HG02588 (cell line): ENCODE results near the gene SV2C.
"Not testable (repeated sequence)": the region's sequence is repeated elsewhere in the genome, so short reads cannot be mapped to it uniquely, and the experiment has no call there.

Source experiments
- ATAC-seq: cut with Tn5 transposase; IDR thresholded peaks from one replicate; pipeline ENCODE4 v1.9.1; 2021; ENCODE audit warnings: mild to moderate bottlenecking, moderate library complexity; ENCODE audit not compliant: unreplicated experiment

SV2C gene, protein sequence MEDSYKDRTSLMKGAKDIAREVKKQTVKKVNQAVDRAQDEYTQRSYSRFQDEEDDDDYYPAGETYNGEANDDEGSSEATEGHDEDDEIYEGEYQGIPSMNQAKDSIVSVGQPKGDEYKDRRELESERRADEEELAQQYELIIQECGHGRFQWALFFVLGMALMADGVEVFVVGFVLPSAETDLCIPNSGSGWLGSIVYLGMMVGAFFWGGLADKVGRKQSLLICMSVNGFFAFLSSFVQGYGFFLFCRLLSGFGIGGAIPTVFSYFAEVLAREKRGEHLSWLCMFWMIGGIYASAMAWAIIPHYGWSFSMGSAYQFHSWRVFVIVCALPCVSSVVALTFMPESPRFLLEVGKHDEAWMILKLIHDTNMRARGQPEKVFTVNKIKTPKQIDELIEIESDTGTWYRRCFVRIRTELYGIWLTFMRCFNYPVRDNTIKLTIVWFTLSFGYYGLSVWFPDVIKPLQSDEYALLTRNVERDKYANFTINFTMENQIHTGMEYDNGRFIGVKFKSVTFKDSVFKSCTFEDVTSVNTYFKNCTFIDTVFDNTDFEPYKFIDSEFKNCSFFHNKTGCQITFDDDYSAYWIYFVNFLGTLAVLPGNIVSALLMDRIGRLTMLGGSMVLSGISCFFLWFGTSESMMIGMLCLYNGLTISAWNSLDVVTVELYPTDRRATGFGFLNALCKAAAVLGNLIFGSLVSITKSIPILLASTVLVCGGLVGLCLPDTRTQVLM

DNA sequence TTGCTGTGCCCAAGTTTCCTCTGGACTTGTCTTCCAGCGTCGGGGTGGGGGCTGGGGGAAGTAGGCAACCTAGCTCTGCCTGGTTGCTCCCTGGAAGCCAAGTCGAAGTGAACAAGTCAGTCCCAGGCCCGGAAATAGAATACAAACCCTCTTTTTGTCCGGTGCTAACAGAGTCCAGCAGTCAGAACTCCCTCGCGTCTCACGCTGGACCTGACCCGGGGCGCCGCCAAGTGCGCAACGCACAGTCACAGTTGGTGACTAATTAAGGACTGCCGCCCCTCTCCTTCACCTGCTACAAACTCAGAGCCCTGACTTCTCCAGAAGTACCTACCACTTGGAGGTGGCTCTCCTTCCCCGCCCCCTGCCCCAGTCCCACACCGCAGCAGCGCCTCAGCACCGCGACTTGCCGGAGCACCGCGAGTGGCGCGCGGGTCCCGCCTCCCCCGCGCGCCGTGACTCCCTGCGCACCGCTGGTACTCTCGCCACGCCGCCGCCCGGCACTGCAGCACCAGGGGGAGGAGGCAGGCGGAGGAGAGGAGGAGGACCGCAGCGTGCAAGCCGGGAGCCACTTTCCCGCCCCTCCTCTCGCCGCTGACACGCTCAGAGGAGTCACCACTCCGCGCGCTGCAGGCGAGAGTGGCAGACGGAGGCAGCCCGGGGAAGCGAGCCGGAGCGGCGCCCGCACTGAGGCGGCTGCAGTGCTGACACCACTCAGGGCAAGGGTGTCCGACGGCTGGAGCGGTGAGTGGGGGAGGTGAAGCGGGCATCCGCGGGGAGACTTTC is at the start of gene SV2C:
TSS of gene SV2C (plus strand) at position 612 of the 783 bp plus-strand sequence. CDS start 48,368 bp downstream, outside the sequence.
- no peak for ATAC-seq

DNA sequence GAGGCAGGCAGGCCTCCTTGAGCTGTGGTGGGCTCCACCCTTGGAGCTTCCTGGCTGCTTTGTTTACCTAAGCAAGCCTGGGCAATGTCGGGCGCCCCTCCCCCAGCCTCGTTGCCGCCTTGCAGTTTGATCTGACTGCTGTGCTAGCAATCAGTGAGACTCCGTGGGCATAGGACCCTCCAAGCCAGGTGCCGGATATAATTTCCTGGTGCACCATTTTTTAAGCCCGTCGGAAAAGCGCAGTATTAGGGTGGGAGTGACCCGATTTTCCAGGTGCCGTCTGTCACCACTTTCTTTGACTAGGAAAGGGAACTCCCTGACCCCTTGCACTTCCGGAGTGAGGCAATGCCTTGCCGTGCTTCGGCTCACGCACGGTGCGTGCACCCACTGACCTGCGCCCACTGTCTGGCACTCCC is 45.4 kb upstream of the SV2C start:
- not testable (repeated sequence) for ATAC-seq

DNA sequence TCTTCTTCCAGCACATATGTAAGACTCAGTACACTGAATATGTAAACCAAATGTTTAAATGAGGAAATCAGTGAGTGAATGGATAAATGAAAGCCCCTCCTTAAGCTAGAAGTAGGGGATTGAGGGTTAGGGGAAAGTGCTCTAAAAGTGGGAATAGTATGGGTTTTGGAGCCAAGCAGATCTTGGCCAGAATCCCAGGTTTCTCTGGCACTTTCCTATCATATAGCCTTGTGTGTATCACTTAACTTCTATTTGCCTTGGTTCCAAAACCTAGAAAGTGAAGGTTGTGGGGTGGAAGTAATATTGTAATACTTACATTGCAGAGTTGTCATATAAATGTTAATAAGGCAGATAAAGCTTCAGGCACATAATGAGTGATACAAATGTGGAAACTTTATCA is 45.0 kb upstream of the SV2C start:
- ATAC-seq: no peak

DNA sequence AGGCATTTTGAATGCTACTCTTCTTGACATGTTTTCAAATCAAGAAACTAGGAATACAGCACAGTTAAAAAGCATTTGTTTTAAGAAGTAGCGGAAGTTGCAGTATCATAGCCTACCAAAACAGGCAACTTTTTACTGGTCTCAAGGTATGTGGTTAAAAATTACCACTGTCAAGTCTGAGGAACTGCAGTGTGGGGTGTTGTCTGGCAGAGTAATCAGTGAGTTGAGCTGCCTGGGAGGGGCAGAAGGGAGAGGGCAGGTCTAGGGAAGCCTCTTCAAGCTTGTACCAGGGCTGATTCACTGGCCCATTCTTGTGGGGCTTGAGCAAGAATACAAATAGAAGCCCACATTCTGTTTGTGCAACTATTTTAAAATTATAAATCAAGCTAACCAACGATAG is 42.4 kb upstream of the SV2C start:
- ATAC-seq: no peak

DNA sequence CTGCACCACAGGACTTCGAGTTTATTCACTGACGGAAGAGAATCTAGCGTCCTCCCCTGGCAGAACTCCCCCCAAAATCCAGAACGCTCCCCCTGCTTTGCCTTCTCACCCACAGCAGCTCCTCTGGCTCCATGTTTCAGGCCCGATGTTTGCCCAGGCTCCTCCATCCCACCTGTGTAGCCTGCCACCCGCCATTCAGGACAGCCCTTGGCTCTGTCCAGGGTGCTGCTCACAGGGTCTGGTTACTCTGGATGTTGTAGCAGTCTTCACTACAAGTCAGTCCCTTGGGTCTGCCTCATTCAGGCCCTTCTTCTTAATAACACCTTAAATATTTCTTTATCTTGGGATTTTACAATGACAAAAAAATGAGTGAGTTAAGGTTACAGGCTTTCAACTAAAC is 41.3 kb upstream of the SV2C start:
- ATAC-seq: no peak

DNA sequence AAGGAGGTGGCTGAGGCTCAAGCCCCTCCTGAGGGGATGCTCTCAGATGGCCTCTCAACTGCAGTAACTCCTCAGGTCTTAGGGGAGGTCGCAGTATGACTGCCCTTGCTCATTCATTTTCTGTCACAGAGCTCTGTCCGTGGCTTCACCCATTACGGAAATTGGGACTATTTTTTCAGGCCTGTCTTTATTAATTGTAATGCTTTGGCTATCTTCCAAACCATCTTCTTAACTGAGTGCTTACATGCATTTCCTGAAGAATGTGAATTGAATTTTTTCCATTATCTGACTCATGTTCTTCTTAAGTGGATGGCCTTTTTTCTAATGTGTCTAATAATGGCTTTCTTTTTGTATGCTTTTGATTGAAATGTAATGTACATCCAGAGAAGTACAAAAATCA is 36.4 kb upstream of the SV2C start:
- no peak for ATAC-seq

DNA sequence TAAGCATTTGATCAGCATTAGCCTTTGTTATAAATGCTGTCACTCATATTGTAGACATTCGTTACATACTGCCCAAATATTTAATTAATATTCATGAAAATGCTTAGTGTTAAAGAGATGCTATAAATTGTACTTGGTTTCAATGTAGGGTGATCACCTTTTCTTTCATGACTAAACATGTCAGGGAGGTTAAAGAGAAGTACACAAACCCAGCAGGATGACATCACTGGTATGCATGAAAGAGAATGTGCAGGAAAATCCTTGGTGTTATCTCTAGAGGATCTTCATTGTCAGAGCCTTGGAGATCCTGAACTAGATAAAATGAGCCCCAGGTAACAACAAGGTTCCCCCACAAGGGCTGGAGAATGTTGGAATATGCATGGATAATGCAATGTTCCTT is 33.0 kb upstream of the SV2C start:
- no peak for ATAC-seq

DNA sequence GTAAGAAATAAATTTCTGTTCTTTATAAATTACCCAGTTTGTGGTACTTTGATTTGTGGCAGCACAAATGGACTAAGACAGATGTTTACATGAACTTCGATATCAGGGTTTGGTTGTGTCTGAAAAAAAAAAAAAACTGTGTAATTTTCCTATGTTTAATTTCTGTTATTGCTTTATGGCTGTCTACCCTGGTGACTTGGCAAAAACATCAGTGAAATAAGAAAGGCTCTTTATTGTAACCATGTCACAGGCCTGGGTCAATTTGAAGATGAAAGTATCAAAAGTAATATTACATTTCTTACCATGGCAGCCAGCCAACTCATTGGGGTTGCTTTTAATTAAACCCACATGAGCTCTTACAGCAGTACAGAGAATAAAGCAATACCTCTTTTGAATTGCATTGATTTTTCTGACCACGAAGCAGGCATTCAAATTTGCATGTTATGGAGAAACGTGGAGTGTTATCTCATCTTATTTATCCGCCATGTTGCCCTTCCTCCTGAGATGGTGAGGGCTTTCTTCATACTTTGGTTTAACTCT is 20.6 kb upstream of the SV2C start:
- ATAC-seq: no peak

DNA sequence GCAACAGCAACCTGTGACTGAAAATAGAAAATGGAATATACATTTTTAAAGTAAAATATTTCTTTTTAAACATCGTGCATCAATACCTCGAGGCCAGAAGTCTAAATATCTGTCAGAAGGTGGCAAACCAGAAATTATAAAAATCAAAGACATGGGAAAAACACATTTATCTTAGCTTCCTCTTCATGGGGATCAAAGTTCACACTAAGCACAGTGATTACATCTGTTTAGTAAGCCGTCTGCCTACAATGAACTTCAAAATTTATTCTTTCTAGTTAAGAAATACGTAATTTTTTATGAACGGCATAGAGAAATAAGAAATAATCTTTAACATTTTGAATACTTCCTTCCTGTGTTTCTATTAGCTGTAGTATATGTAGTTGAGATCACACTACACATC is 17.9 kb upstream of the SV2C start:
- ATAC-seq: no peak

DNA sequence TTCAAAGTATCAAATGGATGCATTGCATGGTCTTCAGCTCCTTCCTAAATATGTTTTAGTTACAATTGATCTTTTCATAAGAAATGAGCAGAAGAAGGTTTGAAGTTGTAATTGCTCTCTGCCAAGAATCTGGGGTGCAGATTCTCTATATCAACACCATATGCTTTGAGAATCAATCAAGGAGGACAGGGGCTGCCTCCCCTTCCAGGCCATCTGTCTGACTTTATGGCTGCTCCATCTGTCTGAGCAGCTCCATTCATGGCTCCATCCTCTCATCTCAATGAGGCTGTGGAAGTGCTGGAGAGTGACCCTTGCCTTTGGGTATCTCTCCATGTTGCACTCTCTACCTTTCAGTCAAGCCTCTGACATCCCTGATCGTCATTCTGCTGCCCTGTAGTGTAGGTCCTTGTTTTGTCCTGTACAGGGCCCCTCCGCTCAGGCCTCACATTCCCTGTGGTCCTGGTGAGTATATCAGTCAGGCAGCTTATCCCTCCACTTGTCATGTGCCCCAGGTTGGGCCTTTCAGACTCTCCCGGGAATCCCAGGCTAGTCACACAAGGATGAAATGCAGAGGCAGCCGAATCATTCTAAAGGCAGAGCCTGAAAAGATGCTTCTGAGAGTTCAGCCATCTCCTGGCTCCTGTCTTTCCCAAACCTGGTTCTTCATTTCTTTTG is 14.0 kb upstream of the SV2C start:
- ATAC-seq: no peak

DNA sequence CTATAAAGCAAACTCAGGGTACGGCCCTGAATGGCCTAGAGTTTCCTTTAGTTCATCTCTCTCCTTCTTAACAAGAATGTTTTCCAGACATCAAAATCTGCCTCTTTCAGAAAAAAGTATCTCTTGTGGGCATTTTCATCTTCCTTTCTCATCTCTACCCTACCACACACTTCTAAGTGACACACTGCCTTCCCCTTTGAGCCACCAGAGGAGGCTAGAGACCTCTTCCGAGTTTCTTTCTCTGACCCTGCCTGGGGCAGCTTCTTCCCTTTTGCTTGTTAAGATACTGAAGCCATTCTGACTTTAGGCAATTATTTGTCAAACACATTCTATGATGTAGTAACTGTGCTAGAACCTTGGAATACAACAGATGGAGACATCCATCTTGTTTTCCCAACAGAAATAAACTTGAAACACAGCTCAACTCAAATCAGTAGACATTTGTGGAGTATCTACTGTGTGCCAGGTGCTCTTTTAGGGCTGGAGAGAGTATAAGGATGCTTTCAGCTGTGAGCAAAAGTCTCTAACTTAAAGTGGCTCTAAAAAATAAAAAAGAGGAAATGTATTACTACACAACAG is 8.6 kb upstream of the SV2C start:
- ATAC-seq: no peak

DNA sequence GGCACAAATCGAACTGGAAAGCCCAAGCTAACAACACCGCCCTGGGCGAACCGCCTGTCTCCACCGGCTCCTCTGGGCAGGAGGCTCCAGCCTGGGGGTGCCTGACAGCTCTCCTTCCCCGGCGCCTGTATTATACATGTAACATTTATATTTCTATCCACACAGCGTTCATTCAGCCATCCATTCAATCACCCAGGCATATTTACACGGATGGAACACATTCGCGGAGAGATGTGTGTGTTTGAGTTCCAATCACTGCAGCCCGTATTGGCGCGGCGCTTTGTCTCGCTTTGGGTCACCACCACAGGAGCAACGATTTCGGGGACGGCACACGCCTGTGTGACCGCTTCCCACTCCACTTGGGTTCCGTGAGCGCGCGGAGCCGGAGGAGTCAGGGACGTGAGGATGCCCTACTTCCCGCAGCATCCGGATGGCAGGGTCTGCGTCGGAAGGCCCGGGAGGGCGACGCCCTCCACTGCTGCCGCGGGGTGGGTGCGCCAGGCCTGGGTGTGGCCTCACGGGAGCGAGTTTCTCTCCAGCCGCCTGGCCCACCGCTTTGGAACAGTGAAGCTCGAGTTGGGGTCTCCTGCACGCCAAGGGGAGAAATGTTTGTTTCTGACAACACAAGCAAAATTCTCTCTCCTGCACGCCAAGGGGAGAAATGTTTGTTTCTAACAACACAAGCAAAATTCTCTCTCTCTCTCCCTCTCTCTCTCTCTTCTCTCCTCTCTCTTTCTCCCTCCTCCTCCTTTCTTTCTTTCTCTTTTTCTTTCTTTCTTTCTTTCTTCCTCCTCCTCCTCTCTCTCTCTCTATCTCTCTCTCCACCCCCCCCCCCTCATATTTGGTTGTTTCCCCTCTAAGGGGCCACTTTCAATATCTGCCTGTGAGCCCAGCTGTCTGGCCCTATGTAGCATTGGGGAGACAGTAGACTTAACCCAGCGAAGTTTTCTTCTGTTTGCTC is 1.1 kb upstream of the SV2C start:
- no peak for ATAC-seq

DNA sequence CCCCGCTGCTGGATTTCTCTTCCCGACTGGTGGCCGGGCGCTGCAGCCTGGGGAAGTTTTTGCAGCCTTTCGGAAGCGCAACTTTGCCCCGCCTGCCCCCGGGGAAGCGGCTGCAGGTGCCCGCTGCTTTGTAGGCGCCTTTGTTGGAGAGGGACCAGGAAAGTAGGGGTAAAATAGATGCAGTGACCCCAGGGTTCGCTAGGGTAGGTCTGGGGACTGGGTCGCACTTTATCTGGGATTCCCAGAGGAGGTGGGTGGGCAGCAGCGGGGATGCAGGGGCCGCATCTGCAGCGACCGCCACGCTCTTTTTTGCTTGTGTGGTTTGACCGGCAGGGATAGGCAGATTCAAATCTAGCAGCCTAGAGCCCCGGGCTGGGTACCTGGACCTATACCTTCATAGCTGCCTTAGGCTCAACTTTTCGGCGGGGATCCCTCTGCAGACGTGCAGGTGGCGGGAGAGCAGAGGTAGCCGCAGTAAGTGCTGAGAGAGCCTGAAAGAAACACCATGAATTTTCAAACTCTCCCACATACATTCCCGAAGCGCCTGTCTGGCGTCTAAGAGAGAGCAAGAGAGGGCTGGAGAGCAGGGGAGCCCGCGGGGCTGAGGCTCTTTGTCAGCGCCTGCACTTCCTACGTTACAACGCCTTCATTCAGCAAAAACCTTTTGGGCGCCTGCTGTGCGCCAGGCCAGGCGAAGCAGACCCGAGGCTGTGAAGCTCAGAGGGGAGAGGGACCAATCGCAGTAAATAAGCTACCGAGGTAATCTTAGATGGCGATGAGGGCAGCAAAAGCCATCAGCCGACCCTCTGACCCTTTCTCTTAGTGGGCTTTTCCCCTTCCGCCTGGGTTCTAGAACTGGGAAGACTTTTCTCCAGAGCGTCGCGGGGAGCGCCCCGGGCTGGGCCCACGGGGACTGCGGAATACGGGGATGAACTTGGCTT is 642 bp downstream of the SV2C start:
- ATAC-seq: no peak

DNA sequence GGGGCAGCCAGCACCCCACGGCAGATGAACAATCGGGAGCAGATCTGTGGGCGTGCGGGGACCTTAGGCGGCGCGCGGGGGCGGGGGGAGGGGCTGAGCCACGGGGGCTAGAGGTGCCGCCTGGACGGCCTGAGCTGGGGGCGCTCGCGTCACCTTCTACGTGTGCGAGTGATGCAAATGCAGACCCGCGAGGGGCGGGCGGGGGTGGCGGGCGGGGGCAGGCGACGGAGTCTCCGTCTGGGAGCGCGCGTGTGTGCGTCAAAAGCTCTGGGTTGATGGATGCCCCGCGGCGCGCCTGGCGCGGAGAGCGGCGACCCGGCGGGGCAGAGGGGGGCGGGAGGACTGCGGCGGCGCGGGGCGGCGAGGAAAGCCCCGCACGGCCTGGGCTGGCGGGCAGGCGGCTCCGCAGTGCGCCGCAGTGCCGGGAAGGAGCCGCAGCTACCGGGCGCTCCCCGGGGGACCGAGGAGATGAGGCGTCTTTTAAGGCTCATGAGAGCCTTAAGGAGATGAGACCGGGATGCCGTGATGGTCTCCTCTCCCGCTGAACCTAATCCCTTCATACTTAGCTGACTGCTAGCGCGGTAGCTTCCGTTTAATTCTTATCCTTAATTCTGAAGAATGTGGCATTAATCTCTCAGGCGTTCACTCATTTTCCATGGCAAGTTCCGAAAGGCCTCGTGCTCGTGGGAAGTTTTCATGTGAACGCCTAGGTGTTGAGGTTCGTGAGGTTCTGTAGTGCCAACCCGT is 1.5 kb downstream of the SV2C start:
- ATAC-seq: no peak

DNA sequence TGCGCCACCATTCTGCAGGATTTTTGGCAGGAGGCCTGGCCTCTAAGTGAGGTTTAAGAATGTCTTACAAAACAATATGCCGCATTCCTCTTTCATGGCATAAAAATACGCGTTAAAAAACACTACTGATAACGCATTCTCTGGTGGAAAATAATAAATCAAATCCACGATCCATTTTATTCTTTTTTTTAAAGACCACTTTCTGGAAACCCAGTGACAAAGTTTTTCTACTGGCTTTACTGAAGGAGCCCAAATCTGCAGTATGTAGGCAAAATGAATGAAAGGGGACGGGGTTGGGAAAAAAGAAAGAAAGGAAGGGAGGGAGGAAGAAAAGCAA is 2.0 kb downstream of the SV2C start:
- ATAC-seq: no peak

DNA sequence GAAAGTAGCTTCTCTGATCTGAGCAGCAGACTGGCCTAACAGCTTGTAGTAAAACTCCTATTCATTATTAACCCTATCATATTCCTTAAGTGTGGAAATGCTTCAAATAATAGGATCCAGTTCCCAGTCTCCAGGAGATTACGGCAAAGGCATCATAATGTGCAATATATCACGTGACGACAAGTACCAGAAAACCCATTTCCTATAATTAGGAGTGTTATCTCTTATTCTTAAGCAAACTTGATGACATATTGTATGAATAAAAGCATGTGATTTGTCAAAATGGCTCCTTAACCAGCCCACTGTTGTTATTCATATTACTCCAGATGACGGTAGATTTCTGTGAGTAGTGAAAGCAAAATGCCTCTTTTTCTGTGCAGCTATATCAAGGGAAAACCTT is 2.9 kb downstream of the SV2C start:
- no peak for ATAC-seq

DNA sequence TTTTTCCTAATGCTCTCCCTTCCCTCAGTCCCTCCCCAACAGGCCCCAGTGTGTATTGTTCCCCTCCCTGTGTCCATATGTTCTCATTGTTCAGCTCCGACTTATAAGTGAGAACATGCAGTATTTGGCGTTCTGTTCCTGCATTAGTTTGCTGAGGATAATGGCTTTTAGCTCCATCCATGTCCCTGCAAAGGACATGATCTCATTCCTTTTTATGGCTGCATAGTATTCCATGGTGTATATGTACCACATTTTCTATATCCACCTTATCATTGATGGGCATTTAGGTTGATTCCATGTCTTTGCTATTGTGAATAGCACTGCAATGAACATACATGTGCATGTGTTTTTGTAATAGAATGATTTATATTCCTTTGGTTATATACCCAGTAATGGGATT is 6.0 kb downstream of the SV2C start:
- not testable (repeated sequence) for ATAC-seq

DNA sequence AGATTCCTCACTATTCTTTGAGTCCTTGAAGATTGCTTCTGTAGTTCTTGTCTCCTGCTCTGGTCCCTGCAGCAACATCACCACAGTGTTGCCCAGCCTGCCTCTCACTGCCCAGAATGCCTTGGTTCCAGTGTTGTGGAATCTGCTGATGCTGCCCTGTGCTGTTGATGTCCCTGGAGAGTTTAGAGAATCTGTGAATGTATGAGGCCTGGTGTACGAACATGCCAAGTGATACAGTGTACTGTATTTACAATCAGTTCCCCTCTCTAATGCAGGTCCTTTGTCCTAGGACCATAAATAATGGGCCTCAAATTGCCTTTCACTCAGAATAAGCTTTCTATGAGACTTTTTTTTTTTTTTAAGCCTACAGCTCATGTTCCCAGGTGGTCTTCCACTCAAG is 8.2 kb downstream of the SV2C start:
- no peak for ATAC-seq
